ENCODE results near the gene SWAP70.

Gene SWAP70

DNA sequence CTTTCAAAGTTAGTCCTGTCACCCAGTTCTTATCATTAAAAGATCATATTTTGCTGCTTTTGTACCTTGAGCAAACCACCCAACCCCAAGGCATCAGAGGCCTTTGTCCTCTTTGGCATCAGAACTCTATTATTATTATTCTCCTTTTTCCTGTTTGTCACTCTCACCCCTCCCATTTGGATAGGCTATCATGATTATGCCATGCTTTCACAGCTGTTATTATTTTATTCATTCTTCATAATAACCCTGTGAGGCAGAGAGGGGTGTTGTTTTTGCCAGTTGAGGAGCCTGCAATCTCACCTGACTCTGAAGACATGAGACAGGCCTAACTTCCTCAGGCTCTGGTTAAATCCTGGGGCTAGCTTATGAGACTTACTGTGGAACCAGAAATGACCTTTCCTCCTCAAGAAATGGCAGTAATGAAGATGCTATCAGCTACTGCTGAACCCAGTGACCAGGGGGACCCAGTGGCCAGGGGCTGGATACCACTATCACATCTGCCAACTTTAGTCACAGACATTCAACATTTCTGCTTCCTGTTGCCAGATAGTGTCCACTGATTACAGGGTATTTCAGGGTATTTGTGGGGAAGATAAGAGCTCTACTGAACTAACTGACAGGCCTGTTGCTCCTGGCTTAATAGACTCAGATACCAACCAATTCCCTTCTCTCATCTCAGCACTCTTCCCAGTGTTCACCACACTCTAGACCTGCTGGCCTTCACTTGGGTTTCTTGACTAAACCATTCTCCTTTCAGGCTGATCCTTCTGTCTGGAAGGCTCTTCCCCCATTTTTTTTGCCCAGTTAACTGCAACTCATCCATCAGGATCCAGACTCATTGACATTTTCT, 11.8 kb upstream of the SWAP70 start:
- no peak for DNase-seq (ENCODE audit: insufficient read length, low spot score)
- no peak for FAIRE-seq
- no peak for TF ChIP-seq CTCF (IDR thresholded peaks at IDR 0.05; ENCODE audit: insufficient read depth, missing control alignments)

DNA sequence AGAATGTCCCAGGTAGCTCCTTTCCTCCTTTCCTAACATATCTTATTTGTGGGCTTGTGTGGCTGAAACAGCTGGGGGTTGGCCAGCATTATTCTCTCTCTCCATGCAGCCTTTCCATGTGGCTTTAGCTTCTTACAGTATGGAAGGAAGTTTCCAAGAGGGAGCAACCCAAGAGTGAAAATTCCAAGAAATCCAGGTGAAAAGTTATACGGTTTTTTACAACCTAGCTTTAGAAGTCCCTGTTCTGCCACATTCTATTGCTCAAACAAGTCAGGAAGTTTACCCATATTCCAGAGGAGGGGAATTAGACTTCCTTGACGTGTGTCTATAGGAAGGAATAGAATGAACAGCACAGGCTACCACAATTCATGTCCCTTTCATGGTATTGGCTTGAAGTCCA, 10.0 kb upstream of the SWAP70 start:
- no peak for DNase-seq (ENCODE audit: insufficient read length, low spot score)
- FAIRE-seq: no peak
- no peak for TF ChIP-seq CTCF (IDR thresholded peaks at IDR 0.05; ENCODE audit: insufficient read depth, missing control alignments)

- no peak for FAIRE-seq
- no peak for DNase-seq (ENCODE audit: insufficient read length, low spot score)
- no peak for TF ChIP-seq CTCF (IDR thresholded peaks at IDR 0.05; ENCODE audit: insufficient read depth, missing control alignments)
Observed at GRCh38 chr11:9656864-9657263, 7.0 kb upstream of the SWAP70 start.

GRCh38 chr11:9657531-9657930, 6.3 kb upstream of the SWAP70 start:
- TF ChIP-seq CTCF (IDR thresholded peaks at IDR 0.05; ENCODE audit: insufficient read depth, missing control alignments): no peak
- DNase-seq (ENCODE audit: insufficient read length, low spot score) (no peak), FAIRE-seq (no peak)

GRCh38 chr11:9660886-9661285, 3.0 kb upstream of the SWAP70 start:
- DNase-seq (ENCODE audit: insufficient read length, low spot score): no peak
- no peak for TF ChIP-seq CTCF (IDR thresholded peaks at IDR 0.05; ENCODE audit: insufficient read depth, missing control alignments)
- FAIRE-seq: no peak

DNA sequence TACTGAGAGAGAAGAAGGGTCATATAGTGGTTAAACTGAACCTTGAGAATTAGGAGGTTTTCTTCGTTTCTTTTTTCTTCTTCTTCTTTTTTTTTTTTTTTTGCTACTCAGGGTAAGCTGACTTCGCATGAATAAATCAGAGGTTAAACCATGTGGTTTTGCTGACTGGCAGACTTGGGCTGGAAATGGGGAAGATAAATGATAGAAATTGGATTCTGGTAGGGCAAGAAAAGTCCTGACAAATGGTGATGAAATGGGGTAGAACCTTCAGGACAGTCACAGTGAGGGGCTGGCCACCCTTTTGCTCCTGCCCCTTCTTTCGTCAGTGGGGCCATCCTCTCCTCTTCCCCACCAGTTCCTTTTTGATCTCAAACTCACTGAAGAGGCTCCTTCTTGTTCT, 1.6 kb upstream of the SWAP70 start:
- DNase-seq (ENCODE audit: insufficient read length, low spot score) (no peak), FAIRE-seq (no peak)
- no peak for TF ChIP-seq CTCF (IDR thresholded peaks at IDR 0.05; ENCODE audit: insufficient read depth, missing control alignments)
